ENCODE results near the gene TMED9. TPM values are rescaled to one million over a fixed set of nuclear protein-coding genes. Genes with fewer than 3 reads are reported as not detected.

The TMED9 gene
- total RNA-seq (2022) (236 and 240 TPM in 2 replicates), Bru-seq, nascent RNA (percentile 82 among the genes with signal in this experiment), BruChase-seq, experiment 1, labeled RNA remaining after a 2-hour chase (percentile 91 among the genes with signal in this experiment), BruChase-seq, experiment 2, labeled RNA remaining after a 6-hour chase (percentile 97 among the genes with signal in this experiment)
- long read RNA-seq, transcript TMED9-201 (5 exons, 1,473 nt), result major isoform, 365 of 392 reads
- long read RNA-seq, partial matches to known transcripts, result 19 of 392 reads
- long read RNA-seq, other reads (novel, unspliced or antisense), result 2 of 392 reads

- ChIA-PET CTCF (interaction anchor here (0.6 to 1.5 kb wide), 3 partner anchors 15 to 92 kb away, joined by 3 to 7 read pairs (median 4); no protein-coding TSS in a partner anchor), POLR2A (interaction anchor here (0.5 to 1.4 kb wide), 4 partner anchors 12 to 1055 kb away, joined by 3 to 7 read pairs (median 4); partner anchors contain the start of gene RNF44)
- peak within 1 kb of the TSS; percentile 87 for H3K4me3 ChIP-seq (ENCODE audit: low read depth, low read length)
- Mint-ChIP-seq H3K27me3 (ENCODE audit: insufficient read depth, unreplicated experiment) (no peaks in the 10 kb centered on the region), H3K4me1 (ENCODE audit: low read depth, unreplicated experiment) (peaks cover 20% of the 10 kb centered on the region), H3K36me3 (ENCODE audit: insufficient read depth, unreplicated experiment) (peaks cover 50% of the 10 kb centered on the region), H3K27ac (ENCODE audit: unreplicated experiment) (peak within 1 kb of the TSS; percentile 88), H3K9me3 (ENCODE audit: unreplicated experiment) (no peaks in the 10 kb centered on the region), H3K4me3 (ENCODE audit: unreplicated experiment) (peak within 1 kb of the TSS; percentile 84)
- peak; percentile 89 to 93 for DNase-seq
- no peak for TF ChIP-seq CTCF (IDR thresholded peaks at IDR 0.05; ENCODE audit: insufficient read depth in 1 of 2, low read depth in 1 of 2, low read length in 1 of 2, severe bottlenecking in 1 of 2, unreplicated experiment in 1 of 2)
- no peaks in the 10 kb centered on the region for H3K27me3 ChIP-seq (replicated peaks; ENCODE audit: control insufficient read depth, insufficient read depth, low read length)
- no peaks in the 10 kb centered on the region for H3K9me3 ChIP-seq
- intact Hi-C loops (cut with micrococcal nuclease; ENCODE audit: unreplicated experiment), result no loop called here
- no TSS peak for BruUV-seq (replicated peaks)
- peaks cover 22% of the 10 kb centered on the region for H3K4me1 ChIP-seq
- H3K36me3 ChIP-seq (ENCODE audit: control insufficient read depth, insufficient read depth, low read length), result peaks cover 15% of the 10 kb centered on the region
These were observed at the start of gene TMED9 for GRCh38 chr5:177592010-177592834. Gene TMED9 (plus strand): TSS chr5:177592203. CDS start chr5:177592215, 12 bp downstream.

- ChIA-PET POLR2A (no interaction called here), CTCF (no interaction called here)
- Histone ChIP-seq H3K36me3 (ENCODE audit: control insufficient read depth, insufficient read depth, low read length) (peaks cover 2% of the 10 kb centered on the region; the same call in 1 of the 2 replicates), H3K9me3 (no peaks in the 10 kb centered on the region), H3K4me1 (peaks cover 21% of the 10 kb centered on the region), H3K4me3 (ENCODE audit: low read depth, low read length) (no peak overlapping the region), H3K27me3 (replicated peaks; ENCODE audit: control insufficient read depth, insufficient read depth, low read length) (no peaks in the 10 kb centered on the region)
- no peak for DNase-seq
- BruUV-seq (replicated peaks), result no TSS peak
- Mint-ChIP-seq H3K36me3 (ENCODE audit: insufficient read depth, unreplicated experiment) (peaks cover 14% of the 10 kb centered on the region), H3K9me3 (ENCODE audit: unreplicated experiment) (no peaks in the 10 kb centered on the region), H3K4me3 (ENCODE audit: unreplicated experiment) (no peak overlapping the region), H3K27ac (ENCODE audit: unreplicated experiment) (no peak overlapping the region), H3K4me1 (ENCODE audit: low read depth, unreplicated experiment) (peaks cover 18% of the 10 kb centered on the region), H3K27me3 (ENCODE audit: insufficient read depth, unreplicated experiment) (no peaks in the 10 kb centered on the region)
- intact Hi-C loops (cut with micrococcal nuclease; ENCODE audit: unreplicated experiment), result no loop called here
- TF ChIP-seq CTCF (IDR thresholded peaks at IDR 0.05; ENCODE audit: insufficient read depth in 1 of 2, low read depth in 1 of 2, low read length in 1 of 2, severe bottlenecking in 1 of 2, unreplicated experiment in 1 of 2), result no peak
These were observed 49.1 kb upstream of the TMED9 start for GRCh38 chr5:177542816-177543465.

All from Caco-2 (cell line).